SK-N-SH treated with all-trans-retinoic acid at 6 μM for 48 hours (cell line): ENCODE data around the gene GAREM1.

Experiments used
- ATAC-seq: fragments of 200-7000 bp; cut with Tn5 transposase; 3 replicates; pipeline ENCODE4 v1.9.1; 2020; ENCODE audit warnings: mild to moderate bottlenecking, moderate library complexity
- ARNTL ChIP-seq: fragments of 450-650 bp; formaldehyde crosslinking; IDR thresholded peaks from 2 replicates; pipeline ENCODE4 v1.5.0; 2020; ENCODE audit warnings: low read depth, mild to moderate bottlenecking, moderate library complexity, borderline replicate concordance
- BACH2 ChIP-seq: fragments of 250-450 bp; sonication (Bioruptor Pico); IDR thresholded peaks from 2 replicates; pipeline ENCODE4 v1.9.0; 2021; ENCODE audit warnings: mild to moderate bottlenecking, borderline replicate concordance
- CREB5 ChIP-seq: fragments of 250-450 bp; sonication (Bioruptor Pico); IDR thresholded peaks from 2 replicates; pipeline ENCODE4 v1.5.1; 2020; ENCODE audit warnings: low read depth, mild to moderate bottlenecking, moderate library complexity
- ESRRG ChIP-seq: fragments of 250-450 bp; sonication (Bioruptor Pico); IDR thresholded peaks from 2 replicates; pipeline ENCODE4 v1.6.1; 2021; ENCODE audit warnings: mild to moderate bottlenecking
- GLIS3 ChIP-seq: fragments of 250-450 bp; sonication (Bioruptor Pico); IDR thresholded peaks from 2 replicates; pipeline ENCODE4 v1.5.0; 2020; ENCODE audit warnings: mild to moderate bottlenecking, moderate library complexity
- OSR1 ChIP-seq: fragments of 250-450 bp; sonication (Bioruptor Pico); IDR thresholded peaks from 2 replicates; pipeline ENCODE4 v1.8.0; 2022; ENCODE audit warnings: moderate library complexity, mild to moderate bottlenecking, inconsistent platforms
- PATZ1 ChIP-seq: fragments of 250-450 bp; sonication (Bioruptor Pico); IDR thresholded peaks from 2 replicates; pipeline ENCODE4 v1.8.0; 2020; ENCODE audit warnings: mild to moderate bottlenecking, moderate library complexity, borderline replicate concordance
- PPARA ChIP-seq: fragments of 250-450 bp; sonication (Bioruptor Pico); IDR thresholded peaks from 2 replicates; pipeline ENCODE4 v1.5.0; 2020; ENCODE audit warnings: mild to moderate bottlenecking, borderline replicate concordance
- RARB ChIP-seq: fragments of 250-450 bp; sonication (Bioruptor Pico); IDR thresholded peaks from 2 replicates; pipeline ENCODE4 v1.8.0; 2021; ENCODE audit warnings: mild to moderate bottlenecking, moderate library complexity
- TCF4 ChIP-seq: fragments of 250-450 bp; sonication (Bioruptor Pico); IDR thresholded peaks from 2 replicates; pipeline ENCODE4 v1.8.0; 2021; ENCODE audit warnings: mild to moderate bottlenecking, moderate library complexity, borderline replicate concordance
- TSHZ2 ChIP-seq: fragments of 250-450 bp; sonication (Bioruptor Pico); IDR thresholded peaks from 2 replicates; pipeline ENCODE4 v1.5.0; 2020; ENCODE audit warnings: mild to moderate bottlenecking, moderate library complexity
- ZC3H10 ChIP-seq: fragments of 250-450 bp; sonication (Bioruptor Pico); IDR thresholded peaks from 2 replicates; pipeline ENCODE4 v1.5.1; 2021; ENCODE audit warnings: mild to moderate bottlenecking, moderate library complexity
- ZFP3 ChIP-seq: fragments of 250-450 bp; sonication (Bioruptor Pico); IDR thresholded peaks from 2 replicates; pipeline ENCODE4 v1.5.0; 2020; ENCODE audit warnings: mild to moderate bottlenecking, moderate library complexity
- ZFP30 ChIP-seq: fragments of 450-650 bp; formaldehyde crosslinking; IDR thresholded peaks from 2 replicates; pipeline ENCODE4 v1.5.0; 2022; ENCODE audit warnings: mild to moderate bottlenecking, moderate library complexity
- ZNF565 ChIP-seq: fragments of 450-650 bp; formaldehyde crosslinking; conservative IDR thresholded peaks from 2 replicates; pipeline ENCODE4 v1.5.0; 2020; ENCODE audit warnings: low read depth, mild to moderate bottlenecking, moderate library complexity
- ZNF70 ChIP-seq: fragments of 450-650 bp; formaldehyde crosslinking; IDR thresholded peaks from 2 replicates; pipeline ENCODE4 v1.5.0; 2020; ENCODE audit warnings: mild to moderate bottlenecking, moderate library complexity
- ZNF8 ChIP-seq: fragments of 450-650 bp; formaldehyde crosslinking; IDR thresholded peaks from 2 replicates; pipeline ENCODE4 v1.5.0; 2020; ENCODE audit warnings: mild to moderate bottlenecking, moderate library complexity
- TF ChIP-seq, protein P1 (sequence below): fragments of 250-450 bp; sonication (Bioruptor Pico); IDR thresholded peaks from 2 replicates; pipeline ENCODE4 v1.8.0; 2021; ENCODE audit warnings: low read depth, mild to moderate bottlenecking, moderate library complexity, borderline replicate concordance

GAREM1 gene

GRCh38 chr18:32368991-32369390 is 101.7 kb downstream of the GAREM1 start:
- ATAC-seq: no peak
- TF ChIP-seq ZFP30 (CRISPR knock-in tag): no peak
- no peak for TF ChIP-seq ZNF70 (CRISPR knock-in tag)
- TF ChIP-seq TSHZ2 (CRISPR knock-in tag): no peak
- no peak for TF ChIP-seq PPARA
- no peak for TF ChIP-seq ZC3H10
- no peak for TF ChIP-seq TCF4
- TF ChIP-seq ESRRG (CRISPR knock-in tag): no peak
- no peak for TF ChIP-seq GLIS3 (CRISPR knock-in tag)
- TF ChIP-seq CREB5: no peak

DNA sequence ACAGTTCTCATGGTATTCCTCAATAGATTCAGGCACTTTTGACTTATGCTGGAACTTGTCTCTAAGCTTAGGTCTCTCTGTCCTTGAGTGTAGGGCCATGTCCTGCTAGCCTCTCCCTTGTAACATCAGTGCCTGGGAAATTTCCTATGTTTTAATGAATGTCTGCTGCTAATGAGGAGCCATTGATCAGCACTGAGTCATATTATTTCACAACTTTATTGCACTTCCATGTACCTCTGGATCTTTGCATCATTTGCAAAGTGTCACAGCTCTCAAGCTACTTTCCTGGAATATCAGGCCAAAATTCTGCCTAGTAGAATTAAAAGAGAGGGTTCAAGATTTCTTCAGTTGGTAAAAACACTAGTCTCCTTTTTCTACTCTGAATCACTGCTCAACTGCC is 102.5 kb downstream of the GAREM1 start:
- no peak for ATAC-seq
- TF ChIP-seq TSHZ2 (CRISPR knock-in tag) (no peak), ZNF70 (CRISPR knock-in tag) (no peak), ZNF565 (CRISPR knock-in tag) (no peak), PATZ1 (CRISPR knock-in tag) (no peak), BACH2 (CRISPR knock-in tag) (no peak), GLIS3 (CRISPR knock-in tag) (no peak), CREB5 (no peak), RARB (no peak), ZC3H10 (no peak), ZNF8 (CRISPR knock-in tag) (no peak), ESRRG (CRISPR knock-in tag) (no peak), ZFP3 (CRISPR knock-in tag) (no peak), OSR1 (CRISPR knock-in tag) (no peak), ARNTL (CRISPR knock-in tag) (no peak)
- TF ChIP-seq, protein P1, sequence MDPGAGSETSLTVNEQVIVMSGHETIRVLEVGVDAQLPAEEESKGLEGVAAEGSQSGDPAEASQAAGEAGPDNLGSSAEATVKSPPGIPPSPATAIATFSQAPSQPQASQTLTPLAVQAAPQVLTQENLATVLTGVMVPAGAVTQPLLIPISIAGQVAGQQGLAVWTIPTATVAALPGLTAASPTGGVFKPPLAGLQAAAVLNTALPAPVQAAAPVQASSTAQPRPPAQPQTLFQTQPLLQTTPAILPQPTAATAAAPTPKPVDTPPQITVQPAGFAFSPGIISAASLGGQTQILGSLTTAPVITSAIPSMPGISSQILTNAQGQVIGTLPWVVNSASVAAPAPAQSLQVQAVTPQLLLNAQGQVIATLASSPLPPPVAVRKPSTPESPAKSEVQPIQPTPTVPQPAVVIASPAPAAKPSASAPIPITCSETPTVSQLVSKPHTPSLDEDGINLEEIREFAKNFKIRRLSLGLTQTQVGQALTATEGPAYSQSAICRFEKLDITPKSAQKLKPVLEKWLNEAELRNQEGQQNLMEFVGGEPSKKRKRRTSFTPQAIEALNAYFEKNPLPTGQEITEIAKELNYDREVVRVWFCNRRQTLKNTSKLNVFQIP: no peak
- TF ChIP-seq, all 23 proteins: peak for 0
